Testis (tissue), 2 donors: ENCODE measurements around the gene ZNF236.

ENCODE experiments used
- POLR2A ChIP-seq: fragments of 450-650 bp; IDR thresholded peaks from one replicate; pipeline ENCODE4 v1.6.1; 2017; ENCODE audit warnings: antibody characterized with exemption, mild to moderate bottlenecking, moderate library complexity
- TF ChIP-seq, protein P1 (sequence below), 3 experiments: fragments of 450-650 bp in 2 of 3; fragments of 200-600 bp in 1 of 3; sonication (generic) in 1 of 3; IDR thresholded peaks; one replicate each; pipeline ENCODE4 v1.5.1; 2016 to 2019; ENCODE audit warnings: antibody characterized with exemption in 3 of 3, mild to moderate bottlenecking in 2 of 3, moderate library complexity in 1 of 3

DNA sequence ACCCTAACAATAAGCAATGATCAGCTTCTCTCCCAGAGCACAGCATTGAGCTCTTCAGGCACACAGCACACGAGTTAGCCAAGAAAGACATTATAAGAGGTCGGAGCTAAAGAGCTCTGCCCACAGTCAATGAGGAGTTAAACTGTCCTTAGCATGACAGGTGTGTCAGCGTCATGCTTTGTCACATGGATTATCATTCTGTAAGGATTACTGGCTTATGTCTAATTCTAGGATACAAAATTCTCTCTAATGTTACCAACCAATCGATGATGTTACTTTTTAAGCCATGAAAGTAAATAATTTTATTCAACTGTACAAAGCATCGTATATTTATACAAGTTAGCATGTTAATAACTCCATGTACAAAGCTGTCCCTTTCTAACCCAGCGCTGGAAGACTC lies 108.8 kb downstream of the ZNF236 start:
- TF ChIP-seq, protein P1, sequence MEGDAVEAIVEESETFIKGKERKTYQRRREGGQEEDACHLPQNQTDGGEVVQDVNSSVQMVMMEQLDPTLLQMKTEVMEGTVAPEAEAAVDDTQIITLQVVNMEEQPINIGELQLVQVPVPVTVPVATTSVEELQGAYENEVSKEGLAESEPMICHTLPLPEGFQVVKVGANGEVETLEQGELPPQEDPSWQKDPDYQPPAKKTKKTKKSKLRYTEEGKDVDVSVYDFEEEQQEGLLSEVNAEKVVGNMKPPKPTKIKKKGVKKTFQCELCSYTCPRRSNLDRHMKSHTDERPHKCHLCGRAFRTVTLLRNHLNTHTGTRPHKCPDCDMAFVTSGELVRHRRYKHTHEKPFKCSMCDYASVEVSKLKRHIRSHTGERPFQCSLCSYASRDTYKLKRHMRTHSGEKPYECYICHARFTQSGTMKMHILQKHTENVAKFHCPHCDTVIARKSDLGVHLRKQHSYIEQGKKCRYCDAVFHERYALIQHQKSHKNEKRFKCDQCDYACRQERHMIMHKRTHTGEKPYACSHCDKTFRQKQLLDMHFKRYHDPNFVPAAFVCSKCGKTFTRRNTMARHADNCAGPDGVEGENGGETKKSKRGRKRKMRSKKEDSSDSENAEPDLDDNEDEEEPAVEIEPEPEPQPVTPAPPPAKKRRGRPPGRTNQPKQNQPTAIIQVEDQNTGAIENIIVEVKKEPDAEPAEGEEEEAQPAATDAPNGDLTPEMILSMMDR (IDR thresholded peaks at IDR 0.05), result no peak
- TF ChIP-seq POLR2A, result no peak
